K562 (cell line): Measurements from ENCODE around the gene FLAD1. TPM values are rescaled to one million over a fixed set of nuclear protein-coding genes. Genes with fewer than 3 reads are reported as not detected.

Experiments
- ATAC-seq: fragments of 200-7000 bp; cut with Tn5 transposase; 3 replicates; pipeline ENCODE4 v1.9.1; 2020; ENCODE audit warnings: moderate library complexity
- BruUV-seq: library from RNA; stranded (reverse); fragments of 400-500 nt; replicated peaks from 2 replicates; lab custom pipeline; 2021; lab: Mats Ljungman, UMichigan
- CTCF ChIA-PET: fragments of 300-600 bp; formaldehyde crosslinking; extraction: SDS; loops from one replicate; lab custom pipeline; 2021; ENCODE audit warnings: low intra/inter-chr PET ratio; lab: Yijun Ruan, JAX
- POLR2A ChIA-PET: fragments of 300-600, 350-650 bp; sonication (Branson Sonifier 250); formaldehyde crosslinking; extraction: SDS; loops from one replicate; lab custom pipeline; 2021; ENCODE audit warnings: antibody characterized with exemption, inconsistent platforms; lab: Yijun Ruan, JAX
- DNase-seq, 4 experiments: peaks; one replicate each; pipeline versions ENCODE4 v3.0.0 to v3.0.0-alpha.2; 2011 to 2018; ENCODE audit warnings: low spot score in 3 of 4, mixed read lengths in 3 of 4; ENCODE audit errors: extremely low read depth in 1 of 4
- FAIRE-seq: peaks from 2 replicates; lab custom pipeline; 2011; peaks lifted over from hg19 to GRCh38; lab: Jason Lieb, UNC
- H2AFZ ChIP-seq: 2 replicates; pipeline ENCODE4 v1.6.0; 2011; ENCODE audit warnings: low read depth, low read length, control low read depth, inconsistent platforms
- H3K27ac ChIP-seq: fragments of 200-600 bp; 3 replicates; pipeline ENCODE4 v1.8.0; 2011; ENCODE audit warnings: low read depth, mild to moderate bottlenecking, control low read depth, inconsistent platforms, low read length, moderate library complexity, mixed read lengths; ENCODE audit errors: extremely low read depth
- H3K27me3 ChIP-seq, 2 experiments: fragments of 300-600 bp in 1 of 2; 2 replicates in 1 of 2; 3 replicates in 1 of 2; pipeline versions ENCODE4 v1.6.0 to v1.8.0; 2011; ENCODE audit warnings: inconsistent platforms in 2 of 2, low read length in 2 of 2, mild to moderate bottlenecking in 1 of 2, mixed read lengths in 1 of 2, moderate library complexity in 1 of 2; ENCODE audit not compliant: control insufficient read depth in 2 of 2, insufficient read depth in 2 of 2
- H3K36me3 ChIP-seq: fragments of 300-600 bp; 3 replicates; pipeline ENCODE4 v1.8.0; 2011; ENCODE audit warnings: mild to moderate bottlenecking, low read length, inconsistent platforms; ENCODE audit not compliant: control insufficient read depth, insufficient read depth
- H3K4me1 ChIP-seq, 2 experiments: fragments of 200-600 bp in 1 of 2; replicated peaks in 1 of 2; 2 replicates in 1 of 2; 3 replicates in 1 of 2; pipeline versions ENCODE4 v1.5.1 to v1.8.0; 2011; ENCODE audit warnings: inconsistent platforms in 2 of 2, low read length in 2 of 2, mild to moderate bottlenecking in 1 of 2, mixed read lengths in 1 of 2, moderate library complexity in 1 of 2; ENCODE audit not compliant: control insufficient read depth in 2 of 2, insufficient read depth in 2 of 2
- H3K4me2 ChIP-seq: 2 replicates; pipeline ENCODE4 v1.6.1; 2011; ENCODE audit warnings: low read length, control low read depth, inconsistent platforms, mixed read lengths; ENCODE audit not compliant: insufficient read depth
- H3K4me3 ChIP-seq: fragments of 200-600 bp; sonication (generic), shearing (Covaris generic); 2 replicates; pipeline ENCODE4 v1.5.1; 2016; ENCODE audit warnings: control low read depth, inconsistent platforms
- H3K79me2 ChIP-seq: fragments of 200-600 bp; 3 replicates; pipeline ENCODE4 v1.8.0; 2011; ENCODE audit warnings: low read length, inconsistent platforms; ENCODE audit not compliant: control insufficient read depth, insufficient read depth
- H3K9ac ChIP-seq, 2 experiments: 2 replicates each; pipeline versions ENCODE4 v1.6.0 to v1.6.1; 2011; ENCODE audit warnings: low read depth in 2 of 2, low read length in 2 of 2, control low read depth in 1 of 2, inconsistent platforms in 1 of 2, mild to moderate bottlenecking in 1 of 2, mixed read lengths in 1 of 2; ENCODE audit not compliant: insufficient read depth in 1 of 2
- H3K9me1 ChIP-seq: one replicate; pipeline ENCODE4 v1.6.0; 2011; ENCODE audit warnings: inconsistent platforms, mild to moderate bottlenecking, low read length, moderate library complexity; ENCODE audit not compliant: control insufficient read depth, insufficient read depth
- H3K9me3 ChIP-seq: replicated peaks from 2 replicates; pipeline ENCODE4 v1.5.1; 2011; ENCODE audit warnings: low read depth, low read length, inconsistent platforms; ENCODE audit not compliant: control insufficient read depth, insufficient read depth
- H4K20me1 ChIP-seq: replicated peaks from 2 replicates; pipeline ENCODE4 v1.6.1; 2011; ENCODE audit warnings: low read length, inconsistent platforms, mixed read lengths; ENCODE audit not compliant: control insufficient read depth, insufficient read depth
- KLF1 ChIP-seq: fragments of 450-650 bp; IDR thresholded peaks from 2 replicates; pipeline ENCODE4 v1.6.1; 2016; ENCODE audit warnings: missing genetic modification characterization, missing compliant biosample characterization
- POLR2B ChIP-seq: fragments of 450-650 bp; IDR thresholded peaks from 2 replicates; pipeline ENCODE4 v1.6.1; 2018; ENCODE audit warnings: low read depth; ENCODE audit not compliant: partially characterized antibody
- PURB ChIP-seq: sonication (generic); formaldehyde crosslinking; IDR thresholded peaks from 2 replicates; pipeline ENCODE4 v1.9.0; 2021; ENCODE audit warnings: low read depth, mild to moderate bottlenecking, missing genetic modification reagents
- TEAD4 ChIP-seq, 2 experiments: sonication (generic) in 1 of 2; formaldehyde crosslinking in 1 of 2; IDR thresholded peaks; 2 replicates each; pipeline versions ENCODE4 v1.6.1 to v1.8.0; 2012 to 2022; ENCODE audit warnings: borderline replicate concordance in 1 of 2, inconsistent platforms in 1 of 2, low read length in 1 of 2, mild to moderate bottlenecking in 1 of 2, missing genetic modification reagents in 1 of 2
- WGBS: fragments of 100-300 bp; shearing (Covaris generic); methylation state at CpG from one replicate; pipeline ENCODE4 v1.1.6; 2016; ENCODE audit warnings: low coverage, mixed read lengths; ENCODE audit not compliant: insufficient coverage; ENCODE audit errors: missing lambda C conversion rate; 5-methylcytosine and 5-hydroxymethylcytosine counted together
- in situ Hi-C: fragments of 300-500 bp; cut with MboI; formaldehyde crosslinking; loops from 4 replicates; pipeline ENCODE4 v1.15.0; 2018; ENCODE audit warnings: inconsistent platforms, mixed read lengths
- intact Hi-C: fragments of 100-400 bp; cut with micrococcal nuclease; formaldehyde crosslinking; loops from 2 replicates; pipeline ENCODE4 v1.14.2; 2022
- polyA plus RNA-seq, 8 experiments: library from polyadenylated mRNA; depleted of rRNA in 4 of 8; stranded (reverse) in 5 of 8; unstranded in 3 of 8; fragments of >200 nt; fragmentation: Nextera tagmentation in 2 of 8; fragmentation: Illumina TruSeq in 1 of 8; extraction: Ambion mirVana in 2 of 8; extraction: Trizol in 1 of 8; gene quantifications; 2 replicates each; pipeline versions ENCODE4 v1.2.1 to v1.2.3, GENCODE V29; 2011 to 2014; ENCODE audit warnings: inconsistent platforms in 1 of 8, missing spikeins in 1 of 8
- total RNA-seq, 7 experiments: library from RNA; depleted of rRNA in 6 of 7; stranded (reverse); fragments of >200 nt in 6 of 7; fragmentation: Illumina TruSeq in 2 of 7; extraction: Trizol in 2 of 7; gene quantifications; 2 replicates each; pipeline versions ENCODE4 v1.2.1 to v1.2.3, GENCODE V29; 2011 to 2021; ENCODE audit warnings: low replicate concordance in 1 of 7

The FLAD1 gene
- total and polyA plus RNA-seq, 9 of the 15 experiments (the other 6 are each of a cell fraction or from before 2014, with no cell fraction given): 24.9 to 85.8 (median 67.0) TPM

GRCh38 chr1:154957091-154957657 lies 26.0 kb upstream of the FLAD1 start:
- TF ChIP-seq TEAD4 (IDR thresholded peaks at IDR 0.05; ENCODE audit: low read length): 0 out of 2 replicates have a peak, but pooled peaks have one; percentile 38
- TF ChIP-seq TEAD4 (CRISPR knock-in tag; IDR thresholded peaks at IDR 0.05; ENCODE audit: borderline replicate concordance): no peak
- no peak for TF ChIP-seq PURB (CRISPR knock-in tag)
- peak; percentile 93 for TF ChIP-seq KLF1 (tag)
- TF ChIP-seq POLR2B: peak; percentile 8
- TF ChIP-seq, all 486 proteins: peak for 3
- Histone ChIP-seq H3K4me3 (no peak overlapping the region), H3K9me1 (no peaks in the 10 kb centered on the region), H3K27ac (no peak overlapping the region; the same call in 2 of the 3 replicates), H3K27me3 (no peaks in the 10 kb centered on the region), H3K36me3 (peaks cover 22% of the 10 kb centered on the region; the same call in 2 of the 3 replicates), H3K79me2 (peaks cover 27% of the 10 kb centered on the region), H3K4me1 (peaks cover 26 to 46% of the 10 kb centered on the region in 2 experiments), H3K4me2 (peak overlapping the region; percentile 90), H4K20me1 (no peaks in the 10 kb centered on the region), H2AFZ (no peak overlapping the region), H3K9me3 (no peaks in the 10 kb centered on the region), H3K9ac (peak overlapping the region; percentile 22 to 77; a peak in 2 of 4 replicates)
- ATAC-seq: no peak
- intact Hi-C loops (no loop called here), in situ Hi-C loops (loop anchor here (5.0 kb wide), 1 partner anchor 105 kb away; the partner anchor contains the start of gene EFNA4)
- no peak for FAIRE-seq
- CTCF ChIA-PET: no interaction called here
- POLR2A ChIA-PET: interaction anchor here (0.8 to 4.8 kb wide), 5 partner anchors 14 to 60 kb away, joined by 3 to 20 read pairs (median 12); partner anchors contain the start of genes CKS1B, LENEP and SHC1
- WGBS: 25% methylated on average over 9 of the region's 9 CpGs
- no TSS peak for BruUV-seq
- DNase-seq: no peak
